HepG2 (cell line): ENCODE data around the gene TAF6L. TPM values are rescaled to one million over a fixed set of nuclear protein-coding genes. Genes with fewer than 3 reads are reported as not detected.

ENCODE experiments used
- AFF4 ChIP-seq: sonication (generic); formaldehyde crosslinking; IDR thresholded peaks from 2 replicates; pipeline ENCODE4 v1.4.0; 2020; ENCODE audit warnings: missing genetic modification reagents
- ASH2L ChIP-seq: fragments of 300-600, 200-600 bp; sonication (generic); IDR thresholded peaks from 2 replicates; pipeline ENCODE4 v1.7.0; 2017; ENCODE audit warnings: low read depth, mild to moderate bottlenecking, moderate library complexity, mixed read lengths, low read length; ENCODE audit not compliant: insufficient read length
- CBX1 ChIP-seq: IDR thresholded peaks from one replicate; pipeline ENCODE4 v1.6.1; 2016; ENCODE audit warnings: antibody characterized with exemption, low read depth
- CHCHD3 ChIP-seq: sonication (generic); formaldehyde crosslinking; IDR thresholded peaks from 2 replicates; pipeline ENCODE4 v1.8.0; 2022; ENCODE audit warnings: mild to moderate bottlenecking, missing genetic modification reagents, moderate library complexity
- CREB3 ChIP-seq: sonication (generic); formaldehyde crosslinking; IDR thresholded peaks from 2 replicates; pipeline ENCODE4 v1.5.0; 2020; ENCODE audit warnings: missing genetic modification reagents
- HNF4A ChIP-seq: sonication (generic); formaldehyde crosslinking; IDR thresholded peaks from 2 replicates; pipeline ENCODE4 v1.4.0; 2020; ENCODE audit warnings: missing genetic modification reagents
- NFIC ChIP-seq: IDR thresholded peaks from 2 replicates; pipeline ENCODE4 v1.6.1; 2012; ENCODE audit warnings: mild to moderate bottlenecking, low read length, inconsistent platforms
- NKX3-1 ChIP-seq: sonication (generic); formaldehyde crosslinking; IDR thresholded peaks from 2 replicates; pipeline ENCODE4 v1.5.0; 2020; ENCODE audit warnings: missing genetic modification reagents
- SNAPC5 ChIP-seq: sonication (generic); formaldehyde crosslinking; IDR thresholded peaks from 2 replicates; pipeline ENCODE4 v1.8.1; 2023; ENCODE audit warnings: mild to moderate bottlenecking, missing genetic modification reagents, borderline replicate concordance
- ZMYM2 ChIP-seq: sonication (generic); formaldehyde crosslinking; IDR thresholded peaks from 2 replicates; pipeline ENCODE4 v1.8.0; 2022; ENCODE audit warnings: mild to moderate bottlenecking, missing genetic modification reagents
- ZNF253 ChIP-seq: sonication (generic); formaldehyde crosslinking; IDR thresholded peaks from 2 replicates; pipeline ENCODE4 v1.8.0; 2022; ENCODE audit warnings: mild to moderate bottlenecking, missing genetic modification reagents, borderline replicate concordance
- ZNF335 ChIP-seq: sonication (generic); formaldehyde crosslinking; IDR thresholded peaks from 2 replicates; pipeline ENCODE4 v1.4.0; 2020; ENCODE audit warnings: missing genetic modification reagents
- ZNF562 ChIP-seq: sonication (generic); formaldehyde crosslinking; IDR thresholded peaks from 2 replicates; pipeline ENCODE4 v1.8.0; 2022; ENCODE audit warnings: missing genetic modification reagents, borderline replicate concordance
- ZNF563 ChIP-seq: sonication (generic); formaldehyde crosslinking; IDR thresholded peaks from 2 replicates; pipeline ENCODE4 v1.8.0; 2022; ENCODE audit warnings: mild to moderate bottlenecking, moderate library complexity, missing genetic modification reagents
- ZNF639 ChIP-seq: conservative IDR thresholded peaks from 2 replicates; pipeline ENCODE4 v1.6.1; 2018; ENCODE audit warnings: missing genetic modification reagents
- ZNF678 ChIP-seq: sonication (generic); formaldehyde crosslinking; IDR thresholded peaks from 2 replicates; pipeline ENCODE4 v1.4.0; 2020; ENCODE audit warnings: mild to moderate bottlenecking, missing genetic modification reagents
- ZNF710 ChIP-seq: sonication (generic); formaldehyde crosslinking; IDR thresholded peaks from 2 replicates; pipeline ENCODE4 v1.5.0; 2020; ENCODE audit warnings: mild to moderate bottlenecking, missing genetic modification reagents, borderline replicate concordance
- ZNF775 ChIP-seq: sonication (generic); formaldehyde crosslinking; IDR thresholded peaks from 2 replicates; pipeline ENCODE4 v1.4.0; 2020; ENCODE audit warnings: missing genetic modification reagents, mild to moderate bottlenecking, moderate library complexity, borderline replicate concordance
- polyA plus RNA-seq, 8 experiments: library from polyadenylated mRNA; depleted of rRNA in 3 of 8; stranded (reverse) in 7 of 8; unstranded in 1 of 8; fragments of >200 nt; fragmentation: Illumina TruSeq in 4 of 8; extraction: Trizol in 4 of 8; gene quantifications; 2 replicates each; pipeline versions ENCODE4 v1.2.1 to v1.2.3, GENCODE V29; 2011 to 2016; ENCODE audit warnings: low read depth in 4 of 8, missing spikeins in 1 of 8, mixed read lengths in 1 of 8; ENCODE audit not compliant: insufficient read depth in 1 of 8
- total RNA-seq, 5 experiments: library from RNA; depleted of rRNA; stranded (reverse); fragments of >200 nt; fragmentation: Illumina TruSeq; extraction: Trizol; gene quantifications; 2 replicates each; pipeline ENCODE4 v1.2.3, GENCODE V29; 2016; ENCODE audit warnings: low read depth in 1 of 5
- TF ChIP-seq, protein P1 (sequence below): sonication (generic); formaldehyde crosslinking; conservative IDR thresholded peaks from 2 replicates; pipeline ENCODE4 v1.8.1; 2023; ENCODE audit warnings: missing genetic modification reagents

Gene TAF6L
- total and polyA plus RNA-seq, 2 of the 13 experiments (the other 11 are each of a cell fraction or from before 2014, with no cell fraction given), result 12.6 to 19.4 TPM

GRCh38 chr11:62805076-62805892 lies 34.1 kb downstream of the TAF6L start, which contains the start of gene NXF1 (continued):
- TF ChIP-seq ZNF253 (CRISPR knock-in tag), result peak; percentile 67
- TF ChIP-seq ZNF562 (CRISPR knock-in tag), result no peak
- TF ChIP-seq SNAPC5, result no peak
- TF ChIP-seq ZNF678 (CRISPR knock-in tag), result peak; percentile 90
- peak; percentile 89 for TF ChIP-seq NKX3-1
- no peak for TF ChIP-seq ZNF775 (CRISPR knock-in tag)
- TF ChIP-seq ZNF335 (CRISPR knock-in tag), result peak; percentile 76; the same call in 1 of the 2 replicates
- TF ChIP-seq NFIC, result no peak; the same call in 1 of the 2 replicates
- TF ChIP-seq ZNF639 (CRISPR knock-in tag), result peak; percentile 70
- peak; percentile 71; the same call in 1 of the 2 replicates for TF ChIP-seq CREB3
- peak; percentile 96 for TF ChIP-seq AFF4 (CRISPR knock-in tag)
- no peak for TF ChIP-seq HNF4A (CRISPR knock-in tag)
- no peak for TF ChIP-seq ZMYM2 (CRISPR knock-in tag)
- peak; percentile 92 for TF ChIP-seq ZNF563 (CRISPR knock-in tag)
- TF ChIP-seq ZNF710 (CRISPR knock-in tag), result peak; percentile 59; the same call in 1 of the 2 replicates
- TF ChIP-seq, protein P1, sequence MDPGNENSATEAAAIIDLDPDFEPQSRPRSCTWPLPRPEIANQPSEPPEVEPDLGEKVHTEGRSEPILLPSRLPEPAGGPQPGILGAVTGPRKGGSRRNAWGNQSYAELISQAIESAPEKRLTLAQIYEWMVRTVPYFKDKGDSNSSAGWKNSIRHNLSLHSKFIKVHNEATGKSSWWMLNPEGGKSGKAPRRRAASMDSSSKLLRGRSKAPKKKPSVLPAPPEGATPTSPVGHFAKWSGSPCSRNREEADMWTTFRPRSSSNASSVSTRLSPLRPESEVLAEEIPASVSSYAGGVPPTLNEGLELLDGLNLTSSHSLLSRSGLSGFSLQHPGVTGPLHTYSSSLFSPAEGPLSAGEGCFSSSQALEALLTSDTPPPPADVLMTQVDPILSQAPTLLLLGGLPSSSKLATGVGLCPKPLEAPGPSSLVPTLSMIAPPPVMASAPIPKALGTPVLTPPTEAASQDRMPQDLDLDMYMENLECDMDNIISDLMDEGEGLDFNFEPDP (CRISPR knock-in tag), result no peak
- peak; percentile 81 for TF ChIP-seq CBX1
- peak; percentile 83 for TF ChIP-seq ASH2L
- no peak for TF ChIP-seq CHCHD3 (CRISPR knock-in tag)
